Eye (tissue), 1 donor: ENCODE results near the gene TMEM80.

Experiments used
- DNase-seq: peaks from one replicate; pipeline ENCODE4 v3.0.0-alpha.2; 2015

The TMEM80 gene

DNA sequence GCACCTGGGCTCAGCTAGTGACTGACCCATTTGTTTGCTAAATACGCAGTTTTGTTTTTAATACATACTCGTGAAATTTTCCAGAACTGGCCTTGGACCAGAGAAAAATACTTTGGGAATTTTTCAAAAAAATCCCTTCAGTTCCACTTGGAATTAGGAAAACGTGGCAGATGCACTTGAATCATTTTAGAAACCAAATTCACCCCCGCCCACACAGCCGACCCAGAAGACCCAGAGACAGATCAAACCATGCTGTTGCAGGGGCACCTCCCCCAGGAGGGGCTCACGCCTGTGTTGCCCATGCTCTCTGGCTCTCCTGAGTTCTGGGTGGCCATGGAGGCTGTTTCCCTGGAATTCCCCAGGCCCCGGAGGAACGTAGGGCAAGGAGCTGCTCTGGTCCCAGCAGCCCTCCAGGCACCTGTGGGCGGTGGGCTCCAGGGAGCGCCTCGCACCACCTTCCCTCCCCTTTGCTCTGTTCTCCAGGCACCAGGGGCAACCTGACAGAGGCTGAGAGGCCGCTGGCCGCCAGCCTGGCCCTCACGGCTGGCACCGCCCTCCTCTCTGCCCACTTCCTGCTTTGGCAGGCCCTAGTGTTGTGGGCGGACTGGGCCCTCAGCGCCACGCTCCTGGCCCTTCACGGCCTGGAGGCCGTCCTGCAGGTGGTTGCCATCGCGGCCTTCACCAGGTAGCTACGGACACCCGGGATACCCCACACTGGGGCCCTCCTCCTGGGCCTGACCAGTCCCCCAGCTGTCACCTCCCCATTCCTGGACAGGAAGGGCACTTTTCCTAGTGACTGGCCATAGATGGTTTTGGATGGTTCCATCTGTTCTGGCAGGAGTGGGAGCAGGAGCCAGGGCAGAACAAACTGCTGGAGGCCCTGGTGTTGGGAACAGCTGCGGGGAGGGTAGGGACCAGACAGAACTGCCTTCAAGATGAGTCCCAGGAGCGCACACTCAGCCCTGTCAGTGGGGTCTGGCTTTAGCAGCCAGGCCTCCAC is 7.1 kb downstream of the TMEM80 start:
- DNase-seq: no peak

- DNase-seq: no peak
Observed at GRCh38 chr11:703506-703905, 7.9 kb downstream of the TMEM80 start.

- no peak for DNase-seq
Observed at GRCh38 chr11:704228-704674, 8.6 kb downstream of the TMEM80 start.

GRCh38 chr11:704781-705645 is 9.4 kb downstream of the TMEM80 start:
- DNase-seq: no peak

GRCh38 chr11:705646-706438 is 10.2 kb downstream of the TMEM80 start, which contains the start of gene EPS8L2:
Gene EPS8L2 (plus strand): TSS chr11:706231. CDS start chr11:709408, 3,177 bp downstream.
- no peak for DNase-seq

GRCh38 chr11:706439-706956 is 10.9 kb downstream of the TMEM80 start:
- DNase-seq: no peak

DNA sequence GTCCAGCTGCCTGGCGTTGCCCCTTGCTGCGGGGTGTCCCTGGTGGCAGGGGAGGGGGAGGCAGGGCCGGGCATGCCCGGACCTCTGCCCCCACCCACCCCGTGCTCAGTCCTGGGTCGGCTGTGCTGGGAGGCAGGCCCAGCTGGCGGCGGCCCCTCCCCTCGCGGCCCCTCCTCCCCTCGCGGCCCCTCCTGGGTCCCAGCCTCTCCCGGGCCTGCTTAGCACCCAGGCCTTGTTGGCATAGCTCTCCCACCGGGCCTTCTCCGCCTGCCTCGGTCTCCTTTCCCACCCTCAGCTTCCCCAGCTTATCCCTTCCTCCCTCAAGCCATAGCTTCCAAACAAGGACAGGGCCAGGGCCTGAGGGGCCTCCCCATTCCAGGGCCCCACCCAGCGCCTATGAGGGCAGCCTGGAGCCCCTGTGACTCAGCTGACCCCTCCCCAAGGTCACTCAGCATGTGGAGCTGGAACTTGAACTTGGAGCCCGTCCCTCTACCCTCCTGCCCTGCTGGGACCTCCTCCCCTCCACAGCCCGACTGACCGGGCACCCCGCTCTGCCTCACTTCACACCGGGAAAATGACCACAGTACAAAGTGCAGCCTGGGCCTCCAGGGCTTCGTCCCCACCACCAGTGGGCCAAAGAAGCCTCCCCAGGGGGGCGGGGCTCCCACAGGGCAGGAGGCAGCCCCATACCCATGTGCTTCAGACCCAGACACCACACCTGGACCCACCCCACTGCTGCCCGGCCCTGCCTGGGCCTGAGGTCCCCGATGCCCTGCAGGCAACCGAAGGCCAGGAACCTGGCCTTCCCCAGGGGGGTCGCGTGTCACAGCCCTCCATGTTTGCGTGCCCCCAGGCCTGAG is 11.6 kb downstream of the TMEM80 start:
- DNase-seq: no peak

- DNase-seq: no peak
Observed at GRCh38 chr11:707817-708420, 12.3 kb downstream of the TMEM80 start.

DNA sequence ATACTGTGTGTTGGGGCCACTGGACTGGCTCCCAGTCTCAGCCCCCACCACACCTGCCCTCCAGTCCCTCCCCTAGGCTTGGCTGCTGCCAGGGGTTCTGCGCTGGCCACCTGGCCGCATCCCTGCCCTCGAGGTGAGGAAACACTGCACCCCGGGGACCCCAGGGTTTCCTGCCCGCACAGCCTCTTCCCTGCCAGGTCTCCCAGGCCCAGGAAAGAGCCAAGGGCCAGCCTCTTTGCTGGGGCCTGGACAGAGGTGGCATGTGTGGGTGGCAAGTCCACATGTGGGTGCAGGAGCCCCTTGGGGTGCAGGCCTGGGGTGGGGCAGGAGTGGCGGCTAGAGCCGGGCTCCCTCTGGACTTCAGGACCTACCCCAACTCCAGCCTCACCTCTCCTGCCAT is 12.9 kb downstream of the TMEM80 start:
- DNase-seq: no peak

GRCh38 chr11:709109-709997 is 13.7 kb downstream of the TMEM80 start:
- DNase-seq: no peak

GRCh38 chr11:714436-714835 is 18.8 kb downstream of the TMEM80 start:
- no peak for DNase-seq

DNA sequence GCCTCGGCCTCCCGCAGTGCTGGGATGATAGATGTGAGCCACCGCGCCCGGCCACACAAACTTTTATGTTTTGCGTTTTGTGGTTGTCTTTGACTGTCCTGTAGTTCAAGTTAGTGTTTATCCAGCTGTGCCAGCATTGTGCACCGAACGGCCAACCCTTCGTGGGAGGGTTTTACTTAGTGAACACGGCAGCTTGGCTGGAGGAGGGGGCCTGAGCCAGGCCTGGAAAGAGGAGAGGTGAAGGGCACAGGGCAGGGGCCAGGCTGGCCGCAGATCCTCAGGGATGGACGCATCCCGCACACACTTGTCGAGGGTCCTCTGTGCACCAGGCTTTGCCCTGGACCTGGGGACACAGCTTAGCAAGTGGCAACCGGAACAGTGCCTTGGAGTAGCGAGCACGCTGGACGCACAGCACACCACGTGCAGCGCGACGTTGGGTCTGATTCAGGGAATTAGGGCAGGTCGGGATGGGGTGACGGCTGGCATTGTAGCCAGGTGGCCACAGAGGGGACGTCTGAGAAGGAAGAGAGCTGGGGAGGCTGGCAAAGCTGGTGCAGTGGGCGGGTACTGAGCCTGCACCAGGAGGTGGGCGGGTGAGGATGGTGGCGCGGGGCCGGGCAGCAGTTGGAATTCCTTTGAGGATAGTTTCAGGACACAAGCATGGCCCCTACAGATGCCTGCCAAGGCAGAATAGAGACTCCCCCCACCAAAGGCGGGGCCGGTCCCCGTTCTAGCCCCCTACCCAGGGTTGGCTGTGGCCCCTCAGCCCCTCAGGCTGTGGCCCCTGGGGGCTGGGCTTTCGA is 23.8 kb downstream of the TMEM80 start:
- no peak for DNase-seq

- no peak for DNase-seq
Observed at GRCh38 chr11:720017-720641, 24.5 kb downstream of the TMEM80 start.

- DNase-seq: peak; percentile 76
Observed at GRCh38 chr11:720642-721246, 25.1 kb downstream of the TMEM80 start.

DNA sequence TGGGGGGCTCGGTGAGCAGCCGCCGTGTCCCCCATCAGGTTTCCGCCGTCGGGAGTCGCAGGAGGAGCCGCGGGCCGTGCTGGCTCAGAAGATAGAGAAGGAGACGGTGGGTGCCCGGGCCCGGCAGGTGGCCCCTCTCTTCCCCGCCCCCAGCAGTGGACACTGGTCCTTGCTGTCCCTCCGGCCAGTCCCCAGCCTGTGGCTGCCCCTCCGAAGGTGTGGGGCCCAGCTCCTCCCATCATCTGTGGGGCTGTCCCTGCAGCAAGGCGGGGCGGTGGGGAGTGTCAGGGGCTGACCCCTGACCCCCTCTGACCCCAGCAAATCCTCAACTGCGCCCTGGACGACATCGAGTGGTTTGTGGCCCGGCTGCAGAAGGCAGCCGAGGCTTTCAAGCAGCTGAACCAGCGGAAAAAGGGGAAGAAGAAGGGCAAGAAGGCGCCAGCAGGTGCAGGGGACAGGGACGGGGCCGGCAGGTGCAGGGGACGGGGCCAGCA is 25.7 kb downstream of the TMEM80 start:
- DNase-seq: no peak

DNA sequence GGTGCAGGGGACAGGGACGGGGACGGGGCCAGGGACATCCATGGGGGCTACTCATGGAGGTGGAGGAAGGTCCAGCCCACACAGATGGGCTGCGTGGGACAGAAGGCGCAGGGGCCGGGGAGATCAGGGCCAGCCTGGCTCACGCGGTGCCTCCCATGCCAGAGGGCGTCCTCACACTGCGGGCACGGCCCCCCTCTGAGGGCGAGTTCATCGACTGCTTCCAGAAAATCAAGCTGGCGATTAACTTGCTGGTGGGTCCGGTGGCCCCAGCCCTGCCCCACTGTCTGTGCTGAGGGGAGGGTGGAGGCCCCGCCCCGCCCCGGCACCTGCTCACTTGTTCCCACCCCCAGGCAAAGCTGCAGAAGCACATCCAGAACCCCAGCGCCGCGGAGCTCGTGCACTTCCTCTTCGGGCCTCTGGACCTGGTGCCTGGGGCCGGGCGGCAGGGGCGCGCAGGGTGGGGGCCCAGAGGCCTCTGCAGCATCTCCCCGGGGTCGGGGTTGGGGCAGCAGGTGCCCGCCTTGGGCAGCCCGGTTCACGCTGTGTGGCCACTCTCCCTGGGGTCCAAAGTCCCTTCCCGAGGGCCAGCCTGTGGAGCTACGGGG is 26.2 kb downstream of the TMEM80 start:
- no peak for DNase-seq

DNA sequence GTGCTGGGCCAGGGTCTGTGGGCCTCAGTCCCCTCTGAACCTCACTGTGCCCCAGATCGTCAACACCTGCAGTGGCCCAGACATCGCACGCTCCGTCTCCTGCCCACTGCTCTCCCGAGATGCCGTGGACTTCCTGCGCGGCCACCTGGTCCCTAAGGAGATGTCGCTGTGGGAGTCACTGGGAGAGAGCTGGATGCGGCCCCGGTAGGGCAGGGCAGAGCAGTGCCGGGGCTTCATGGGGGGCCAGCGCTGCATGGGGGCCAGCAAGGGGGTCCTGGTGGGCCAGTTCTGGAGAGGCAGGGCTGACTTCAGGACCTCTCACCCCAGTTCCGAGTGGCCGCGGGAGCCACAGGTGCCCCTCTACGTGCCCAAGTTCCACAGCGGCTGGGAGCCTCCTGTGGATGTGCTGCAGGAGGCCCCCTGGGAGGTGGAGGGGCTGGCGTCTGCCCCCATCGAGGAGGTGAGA is 26.8 kb downstream of the TMEM80 start:
- no peak for DNase-seq
